HG02938 (cell line): Measurements from ENCODE around the gene ITGB6.

Experiments used
- ATAC-seq: cut with Tn5 transposase; IDR thresholded peaks from one replicate; pipeline ENCODE4 v1.9.1; 2021; ENCODE audit warnings: mild to moderate bottlenecking, moderate library complexity; ENCODE audit not compliant: unreplicated experiment

ITGB6 gene

GRCh38 chr2:160057356-160057755 lies 142.7 kb downstream of the ITGB6 start:
- ATAC-seq = no peak

DNA sequence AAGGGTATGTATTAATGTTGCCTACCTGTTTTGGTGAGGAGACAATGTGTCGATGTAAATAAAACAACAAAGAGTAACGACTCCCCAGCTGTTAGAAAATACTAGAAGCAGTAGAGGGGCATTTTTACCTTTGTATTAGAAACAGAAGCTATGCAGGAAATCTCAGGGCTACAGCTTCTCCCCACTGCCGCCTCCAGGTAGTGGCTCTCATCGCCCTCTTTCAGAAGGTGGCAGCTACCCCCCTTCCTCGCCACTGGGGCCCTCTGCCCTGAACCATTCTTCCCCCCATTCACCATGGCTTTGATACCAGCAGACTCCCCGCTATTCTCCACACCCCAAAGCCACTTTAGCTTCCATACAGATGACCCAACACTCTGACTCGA lies 144.4 kb downstream of the ITGB6 start:
- ATAC-seq = no peak

DNA sequence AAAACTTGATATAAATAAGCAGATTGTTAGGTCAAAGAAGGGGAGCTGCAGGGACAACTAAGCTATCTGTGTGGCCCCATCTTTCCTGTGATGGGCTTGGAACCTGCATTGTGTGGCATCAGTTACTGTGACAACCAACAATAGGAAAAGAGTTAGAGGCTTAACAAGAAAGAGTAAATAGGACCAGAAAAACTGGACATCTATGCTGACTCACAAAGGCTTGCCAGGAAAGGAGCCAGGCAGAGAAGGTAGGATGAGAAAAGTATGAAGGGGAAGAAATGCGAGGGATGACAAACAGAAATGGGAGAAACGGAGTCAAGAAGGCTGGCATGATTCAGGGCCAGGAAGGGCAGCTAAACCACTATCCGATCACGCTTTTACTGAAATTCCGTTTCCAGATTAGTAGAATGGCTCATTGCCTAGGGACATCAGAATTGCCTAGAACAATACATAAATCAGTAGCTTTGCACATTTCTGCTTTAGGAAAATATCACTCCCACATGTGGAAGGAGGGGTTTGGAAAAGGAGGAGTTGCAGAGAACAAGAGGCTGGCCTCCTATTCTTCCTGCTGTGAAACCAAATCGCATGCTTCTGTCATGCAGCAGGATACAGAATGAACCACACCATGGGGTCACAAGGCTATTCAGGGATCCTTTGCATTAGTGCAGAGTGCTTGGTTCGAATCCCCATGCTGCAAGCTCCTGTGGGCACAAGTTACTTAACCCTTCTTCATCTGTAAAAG lies 144.9 kb downstream of the ITGB6 start:
- no peak for ATAC-seq

GRCh38 chr2:160053946-160054345 lies 146.1 kb downstream of the ITGB6 start:
- ATAC-seq = no peak

GRCh38 chr2:160052531-160052930 lies 147.5 kb downstream of the ITGB6 start:
- no peak for ATAC-seq

DNA sequence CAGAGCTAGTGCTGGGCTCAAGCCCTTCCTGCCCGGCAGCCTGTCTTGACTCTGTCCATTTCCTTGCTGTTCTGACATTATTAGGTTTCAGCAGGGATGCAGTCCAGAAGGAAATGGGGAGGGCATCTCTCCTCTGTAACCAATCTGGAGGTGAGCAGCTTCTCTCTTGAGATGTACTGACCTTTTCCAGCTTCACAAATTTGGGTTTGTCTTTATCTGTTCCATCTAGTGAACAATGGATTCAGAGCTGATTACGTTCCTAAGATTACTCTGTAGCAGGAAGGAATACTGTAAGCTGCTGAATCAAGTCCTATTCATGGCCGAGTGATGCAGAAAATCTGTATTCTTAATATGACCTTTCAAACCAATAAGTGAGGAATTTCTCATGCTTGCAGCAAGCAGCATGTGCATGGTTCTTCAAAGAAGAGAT lies 148.7 kb downstream of the ITGB6 start:
- ATAC-seq = no peak

DNA sequence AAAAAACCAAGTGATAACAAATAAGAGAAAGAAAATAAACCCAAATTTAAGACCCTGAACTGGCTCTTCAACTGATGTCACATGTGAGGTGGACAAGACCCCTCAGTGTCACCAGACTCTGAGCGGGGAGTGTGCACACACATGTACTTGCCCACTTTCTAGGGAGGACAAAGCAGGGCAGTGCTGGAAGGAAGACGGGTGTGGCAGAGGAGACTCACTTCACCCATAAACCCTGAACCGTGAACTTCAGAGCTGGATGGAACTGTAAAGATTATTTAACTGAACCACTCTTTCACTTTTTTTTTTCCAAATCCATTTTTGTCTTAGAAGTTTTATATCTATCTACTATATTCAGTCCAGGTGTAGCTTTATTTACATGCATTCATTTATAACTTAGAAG lies 149.9 kb downstream of the ITGB6 start:
- no peak for ATAC-seq
